Neural progenitor cell (in vitro differentiated cells): ENCODE results near the gene DLG2. TPM values are rescaled to one million over a fixed set of nuclear protein-coding genes. Genes with fewer than 3 reads are reported as not detected.

Experiments
- DNase-seq: peaks from one replicate; pipeline ENCODE4 v3.0.0-alpha.2; 2016; ENCODE audit warnings: low spot score
- H2AFZ ChIP-seq: fragments of 200-600 bp; sonication (generic); replicated peaks from 2 replicates; pipeline ENCODE4 v1.6.1; 2016; ENCODE audit warnings: antibody characterized with exemption
- H3F3A ChIP-seq: fragments of 200-600 bp; sonication (generic); 2 replicates; pipeline ENCODE4 v1.6.1; 2016; ENCODE audit warnings: antibody characterized with exemption, low read depth
- H3K27ac ChIP-seq: fragments of 200-600 bp; sonication (generic); 2 replicates; pipeline ENCODE4 v1.5.1; 2016; ENCODE audit warnings: mild to moderate bottlenecking
- H3K27me3 ChIP-seq: fragments of 200-600 bp; sonication (generic); 2 replicates; pipeline ENCODE4 v1.6.1; 2016; ENCODE audit warnings: mild to moderate bottlenecking, moderate library complexity
- H3K36me3 ChIP-seq: fragments of 200-600 bp; sonication (generic); 2 replicates; pipeline ENCODE4 v1.5.1; 2016
- H3K4me1 ChIP-seq: fragments of 200-600 bp; sonication (generic); 2 replicates; pipeline ENCODE4 v1.6.1; 2016; ENCODE audit warnings: mixed run types
- H3K4me2 ChIP-seq: fragments of 200-600 bp; sonication (generic); 2 replicates; pipeline ENCODE4 v1.6.1; 2016
- H3K4me3 ChIP-seq: fragments of 200-600 bp; sonication (generic); 2 replicates; pipeline ENCODE4 v1.5.1; 2016
- H3K79me2 ChIP-seq: fragments of 200-600 bp; sonication (generic); 2 replicates; pipeline ENCODE4 v1.6.1; 2016; ENCODE audit warnings: low read depth
- H3K9ac ChIP-seq: fragments of 200-600 bp; sonication (generic); 2 replicates; pipeline ENCODE4 v1.6.1; 2016
- H3K9me3 ChIP-seq: fragments of 200-600 bp; sonication (generic); 2 replicates; pipeline ENCODE4 v1.5.1; 2016; ENCODE audit warnings: low read depth
- H4K20me1 ChIP-seq: fragments of 200-600 bp; sonication (generic); 2 replicates; pipeline ENCODE4 v1.6.1; 2016; ENCODE audit warnings: low read depth
- H3K27ac Mint-ChIP-seq: 3 replicates; pipeline ENCODE4 v1.8.0; 2021; ENCODE audit warnings: mixed read lengths
- H3K27me3 Mint-ChIP-seq: 2 replicates; pipeline ENCODE4 v1.8.0; 2022; ENCODE audit warnings: low read depth, mild to moderate bottlenecking, inconsistent platforms, moderate library complexity, mixed read lengths; ENCODE audit not compliant: insufficient read depth
- H3K36me3 Mint-ChIP-seq: 3 replicates; pipeline ENCODE4 v1.8.0; 2021; ENCODE audit warnings: mixed read lengths
- H3K4me1 Mint-ChIP-seq: 3 replicates; pipeline ENCODE4 v1.8.0; 2021; ENCODE audit warnings: mixed read lengths
- H3K4me3 Mint-ChIP-seq: 3 replicates; pipeline ENCODE4 v1.8.0; 2021; ENCODE audit warnings: mild to moderate bottlenecking, moderate library complexity, mixed read lengths
- H3K9me3 Mint-ChIP-seq: 3 replicates; pipeline ENCODE4 v1.8.0; 2020; ENCODE audit warnings: mixed read lengths
- EZH2 ChIP-seq: fragments of 200-600 bp; sonication (generic); IDR thresholded peaks from 2 replicates; pipeline ENCODE4 v1.6.1; 2017; ENCODE audit warnings: antibody characterized with exemption, mild to moderate bottlenecking, moderate library complexity
- EZH2phosphoT487 ChIP-seq: fragments of 200-600 bp; sonication (generic); IDR thresholded peaks from 2 replicates; pipeline ENCODE4 v1.6.1; 2017; ENCODE audit warnings: antibody characterized with exemption
- total RNA-seq: library from RNA; depleted of rRNA; stranded (reverse); fragments of >200 nt; gene quantifications from 2 replicates; pipeline ENCODE4 v1.2.3, GENCODE V29; 2015; ENCODE audit warnings: low replicate concordance
- TF ChIP-seq, protein P1 (sequence below): fragments of 200-600 bp; sonication (generic); IDR thresholded peaks from 2 replicates; pipeline ENCODE4 v1.5.1; 2017; ENCODE audit warnings: antibody characterized with exemption, mild to moderate bottlenecking

DLG2 gene
- total RNA-seq, 1 donor from 2014 or later, result 7.5 TPM

DNA sequence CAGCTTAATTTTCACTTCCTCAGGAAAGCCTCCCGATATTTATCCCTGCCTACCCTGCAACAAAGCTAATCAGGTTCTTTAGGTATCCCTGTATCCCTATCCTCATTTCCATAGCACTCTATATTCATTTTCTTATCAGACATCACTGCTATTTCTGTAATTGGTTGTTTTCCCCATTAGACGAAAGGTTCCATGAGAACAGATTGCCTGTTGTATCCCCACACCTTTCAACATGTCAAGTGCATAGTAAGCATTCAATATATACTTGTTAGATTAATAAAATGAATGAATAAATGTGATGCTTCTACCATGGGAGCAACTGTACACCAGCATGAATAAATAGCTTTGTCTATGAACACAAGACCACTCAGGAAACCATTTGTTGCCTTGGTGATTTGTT, 499.8 kb downstream of the DLG2 start:
- Mint-ChIP-seq H3K9me3 (peaks cover 2% of the 10 kb centered on the region), H3K27me3 (no peaks in the 10 kb centered on the region), H3K4me1 (peaks cover 13% of the 10 kb centered on the region), H3K36me3 (no peaks in the 10 kb centered on the region), H3K27ac (no peak overlapping the region), H3K4me3 (no peak overlapping the region)
- Histone ChIP-seq H3K4me1 (peaks cover 14% of the 10 kb centered on the region), H3K4me3 (no peak overlapping the region), H3K36me3 (no peaks in the 10 kb centered on the region), H3K27ac (no peak overlapping the region), H3K79me2 (no peaks in the 10 kb centered on the region), H3F3A (peaks cover 2% of the 10 kb centered on the region), H3K9ac (no peak overlapping the region), H3K4me2 (no peak overlapping the region), H2AFZ (no peak overlapping the region), H3K9me3 (no peaks in the 10 kb centered on the region), H4K20me1 (no peaks in the 10 kb centered on the region), H3K27me3 (no peaks in the 10 kb centered on the region)
- TF ChIP-seq EZH2phosphoT487 (no peak), EZH2 (no peak)
- TF ChIP-seq, protein P1, sequence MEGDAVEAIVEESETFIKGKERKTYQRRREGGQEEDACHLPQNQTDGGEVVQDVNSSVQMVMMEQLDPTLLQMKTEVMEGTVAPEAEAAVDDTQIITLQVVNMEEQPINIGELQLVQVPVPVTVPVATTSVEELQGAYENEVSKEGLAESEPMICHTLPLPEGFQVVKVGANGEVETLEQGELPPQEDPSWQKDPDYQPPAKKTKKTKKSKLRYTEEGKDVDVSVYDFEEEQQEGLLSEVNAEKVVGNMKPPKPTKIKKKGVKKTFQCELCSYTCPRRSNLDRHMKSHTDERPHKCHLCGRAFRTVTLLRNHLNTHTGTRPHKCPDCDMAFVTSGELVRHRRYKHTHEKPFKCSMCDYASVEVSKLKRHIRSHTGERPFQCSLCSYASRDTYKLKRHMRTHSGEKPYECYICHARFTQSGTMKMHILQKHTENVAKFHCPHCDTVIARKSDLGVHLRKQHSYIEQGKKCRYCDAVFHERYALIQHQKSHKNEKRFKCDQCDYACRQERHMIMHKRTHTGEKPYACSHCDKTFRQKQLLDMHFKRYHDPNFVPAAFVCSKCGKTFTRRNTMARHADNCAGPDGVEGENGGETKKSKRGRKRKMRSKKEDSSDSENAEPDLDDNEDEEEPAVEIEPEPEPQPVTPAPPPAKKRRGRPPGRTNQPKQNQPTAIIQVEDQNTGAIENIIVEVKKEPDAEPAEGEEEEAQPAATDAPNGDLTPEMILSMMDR, result no peak
- DNase-seq, result no peak

DNA sequence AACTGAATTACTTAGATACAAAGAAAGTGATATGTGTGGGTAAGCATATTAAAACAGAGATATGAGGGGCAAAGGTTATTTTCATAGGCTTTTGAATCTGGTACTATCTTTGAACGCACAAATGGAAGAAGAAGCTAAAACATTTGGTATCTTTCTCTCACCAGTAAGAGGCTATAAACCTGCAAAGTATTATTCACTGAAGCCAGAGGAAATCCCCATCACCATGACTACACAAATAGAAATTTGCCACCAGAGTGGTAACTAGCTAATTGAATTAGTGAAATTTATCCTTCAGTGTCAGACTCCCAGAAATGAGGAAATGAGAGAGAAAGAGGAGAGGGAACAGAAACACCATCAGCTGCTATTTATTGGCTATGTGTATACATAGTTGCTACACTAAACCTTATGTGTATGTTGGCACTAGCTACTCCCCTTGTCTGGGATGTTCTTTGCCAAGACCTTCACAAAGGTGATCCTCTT, 503.4 kb downstream of the DLG2 start:
- H4K20me1 ChIP-seq, result no peaks in the 10 kb centered on the region
- no peaks in the 10 kb centered on the region for H3K27me3 ChIP-seq
- H3K4me3 Mint-ChIP-seq, result no peak overlapping the region
- H3K27ac Mint-ChIP-seq, result no peak overlapping the region
- H3K4me1 ChIP-seq, result peaks cover 6% of the 10 kb centered on the region
- no peaks in the 10 kb centered on the region for H3K27me3 Mint-ChIP-seq
- peaks cover 3% of the 10 kb centered on the region for H3K9me3 Mint-ChIP-seq
- H3K36me3 ChIP-seq, result no peaks in the 10 kb centered on the region
- H3K4me1 Mint-ChIP-seq, result peaks cover 14% of the 10 kb centered on the region
- no peak for DNase-seq
- H2AFZ ChIP-seq, result no peak overlapping the region
- no peaks in the 10 kb centered on the region for H3K79me2 ChIP-seq
- no peak overlapping the region for H3K27ac ChIP-seq
- no peaks in the 10 kb centered on the region for H3K9me3 ChIP-seq
- H3F3A ChIP-seq, result no peaks in the 10 kb centered on the region
- H3K4me3 ChIP-seq, result no peak overlapping the region
- H3K36me3 Mint-ChIP-seq, result no peaks in the 10 kb centered on the region
- TF ChIP-seq EZH2phosphoT487 (no peak), EZH2 (no peak)
- TF ChIP-seq, protein P1, result no peak
- H3K9ac ChIP-seq, result no peak overlapping the region
- no peak overlapping the region for H3K4me2 ChIP-seq

DNA sequence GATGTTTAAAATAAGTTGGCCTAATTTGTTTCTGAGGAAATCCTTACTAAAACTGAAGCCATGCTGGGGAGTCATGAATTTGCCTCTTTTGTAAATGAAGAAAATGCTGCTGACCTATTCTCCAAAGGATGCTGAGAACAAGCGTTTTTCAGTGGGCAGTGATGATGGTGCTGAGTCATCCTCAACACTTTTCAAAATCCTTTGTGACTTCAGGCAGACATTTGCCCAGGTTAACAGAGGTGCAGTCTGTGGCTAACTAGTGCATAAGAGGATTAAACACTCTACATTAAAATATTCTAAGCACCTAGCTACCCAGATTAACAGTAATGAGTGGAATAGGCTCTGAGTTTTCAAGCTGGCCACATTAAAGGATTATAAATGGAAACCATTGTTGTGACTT, 509.0 kb downstream of the DLG2 start:
- peaks cover 7% of the 10 kb centered on the region for H3F3A ChIP-seq
- H3K9me3 ChIP-seq, result no peaks in the 10 kb centered on the region
- peak; percentile 4 for DNase-seq
- H3K4me2 ChIP-seq, result no peak overlapping the region
- Mint-ChIP-seq H3K9me3 (peaks cover 3% of the 10 kb centered on the region), H3K27ac (no peak overlapping the region), H3K4me1 (peaks cover 35% of the 10 kb centered on the region), H3K4me3 (no peak overlapping the region), H3K36me3 (no peaks in the 10 kb centered on the region), H3K27me3 (no peaks in the 10 kb centered on the region)
- no peaks in the 10 kb centered on the region for H3K36me3 ChIP-seq
- no peaks in the 10 kb centered on the region for H3K79me2 ChIP-seq
- H3K27me3 ChIP-seq, result no peaks in the 10 kb centered on the region
- H3K4me3 ChIP-seq, result no peak overlapping the region
- peak overlapping the region; percentile 13 for H2AFZ ChIP-seq
- H3K27ac ChIP-seq, result no peak overlapping the region
- peaks cover 16% of the 10 kb centered on the region for H3K4me1 ChIP-seq
- H3K9ac ChIP-seq, result no peak overlapping the region
- no peaks in the 10 kb centered on the region for H4K20me1 ChIP-seq
- TF ChIP-seq EZH2phosphoT487 (no peak), EZH2 (no peak)
- TF ChIP-seq, protein P1, result no peak
